HG02588 (cell line): ENCODE results near the gene BAIAP2.

Experiments
- ATAC-seq: cut with Tn5 transposase; IDR thresholded peaks from one replicate; pipeline ENCODE4 v1.9.1; 2021; ENCODE audit warnings: mild to moderate bottlenecking, moderate library complexity; ENCODE audit not compliant: unreplicated experiment

BAIAP2 gene

GRCh38 chr17:81050645-81051625, 16.0 kb downstream of the BAIAP2 start:
- ATAC-seq: no peak

DNA sequence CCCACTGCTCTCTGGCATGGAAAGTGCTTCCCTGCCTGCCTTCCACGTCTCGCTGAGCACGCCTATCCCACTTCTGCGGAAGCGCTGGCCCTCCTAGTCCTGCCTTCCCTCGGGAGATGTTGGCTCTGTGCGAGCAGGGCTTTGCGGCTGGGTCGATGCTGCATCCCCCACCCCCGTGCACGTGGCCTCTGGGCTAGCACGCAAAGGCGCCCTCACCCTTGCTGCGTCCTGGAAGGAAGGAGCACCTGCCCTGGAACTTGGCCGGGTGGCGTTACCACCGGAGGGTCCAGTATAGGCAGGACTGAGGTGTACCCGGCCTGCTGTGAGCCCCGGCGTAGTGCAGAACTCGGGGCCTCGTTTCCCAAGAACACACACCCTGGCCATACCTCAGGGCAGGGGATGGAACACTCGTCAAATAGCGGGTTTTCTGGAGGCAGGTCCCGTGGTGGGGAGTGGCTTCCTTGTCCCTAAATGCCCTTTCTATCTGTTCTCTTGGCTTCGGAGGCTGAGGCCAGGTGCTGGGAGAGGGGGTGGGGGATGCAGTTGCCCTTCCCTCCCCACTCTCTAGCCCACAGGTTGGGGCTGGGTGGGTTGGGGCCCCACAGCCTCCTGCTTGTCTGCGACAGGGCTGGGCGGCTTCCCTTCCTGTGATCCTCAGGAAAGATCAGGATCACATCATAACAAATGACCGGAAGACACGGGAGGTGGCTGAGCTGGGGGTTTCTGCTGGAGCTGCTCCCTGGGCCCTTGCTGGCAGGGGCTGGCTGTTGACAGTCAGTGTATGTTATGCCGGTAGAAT, 17.4 kb downstream of the BAIAP2 start:
- no peak for ATAC-seq

GRCh38 chr17:81053041-81053970, 18.4 kb downstream of the BAIAP2 start:
- no peak for ATAC-seq

DNA sequence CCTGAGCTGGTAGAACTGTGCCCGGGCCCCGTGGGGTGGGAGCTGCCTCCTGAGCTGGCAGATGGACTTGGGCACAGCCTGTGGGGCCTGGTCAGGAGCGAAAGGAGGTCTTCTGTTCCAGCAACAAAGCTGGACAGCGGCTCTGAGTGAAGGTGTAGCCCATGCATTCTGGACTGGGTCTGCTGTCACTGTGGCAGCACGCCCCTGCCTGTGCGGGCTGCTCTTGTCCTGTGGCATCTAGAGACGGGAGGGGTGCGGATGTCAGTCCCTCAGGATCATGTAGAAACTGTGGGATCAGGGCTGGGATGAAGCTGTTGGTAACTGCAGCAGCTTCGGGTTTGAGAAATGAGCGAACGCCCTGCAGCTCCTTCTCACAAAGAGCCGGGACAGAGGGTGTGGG, 19.4 kb downstream of the BAIAP2 start:
- ATAC-seq: no peak

GRCh38 chr17:81054881-81055370, 20.0 kb downstream of the BAIAP2 start:
- ATAC-seq: no peak

DNA sequence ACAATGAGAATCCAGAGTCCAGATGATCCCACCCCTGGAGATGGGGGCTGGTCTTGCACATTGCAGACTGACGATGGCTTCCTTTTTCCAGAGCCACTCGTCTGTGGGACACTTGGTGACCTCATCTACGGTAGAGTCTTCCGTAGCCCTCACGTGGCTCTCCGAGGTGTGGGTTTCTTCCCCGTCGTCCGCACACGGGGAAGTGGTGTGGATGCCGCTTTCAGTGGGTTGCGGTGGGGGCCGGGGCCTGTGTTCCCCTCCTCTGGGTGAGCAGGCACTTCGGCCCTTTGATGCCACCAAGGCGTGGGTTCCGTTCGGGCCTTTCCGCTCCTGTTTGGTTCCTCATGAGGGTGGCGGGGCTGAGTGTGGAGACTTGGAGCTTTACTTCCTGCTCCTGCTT, 21.4 kb downstream of the BAIAP2 start:
- ATAC-seq: no peak

GRCh38 chr17:81057079-81057730, 22.3 kb downstream of the BAIAP2 start:
- ATAC-seq: no peak

GRCh38 chr17:81057777-81058176, 22.8 kb downstream of the BAIAP2 start:
- no peak for ATAC-seq

DNA sequence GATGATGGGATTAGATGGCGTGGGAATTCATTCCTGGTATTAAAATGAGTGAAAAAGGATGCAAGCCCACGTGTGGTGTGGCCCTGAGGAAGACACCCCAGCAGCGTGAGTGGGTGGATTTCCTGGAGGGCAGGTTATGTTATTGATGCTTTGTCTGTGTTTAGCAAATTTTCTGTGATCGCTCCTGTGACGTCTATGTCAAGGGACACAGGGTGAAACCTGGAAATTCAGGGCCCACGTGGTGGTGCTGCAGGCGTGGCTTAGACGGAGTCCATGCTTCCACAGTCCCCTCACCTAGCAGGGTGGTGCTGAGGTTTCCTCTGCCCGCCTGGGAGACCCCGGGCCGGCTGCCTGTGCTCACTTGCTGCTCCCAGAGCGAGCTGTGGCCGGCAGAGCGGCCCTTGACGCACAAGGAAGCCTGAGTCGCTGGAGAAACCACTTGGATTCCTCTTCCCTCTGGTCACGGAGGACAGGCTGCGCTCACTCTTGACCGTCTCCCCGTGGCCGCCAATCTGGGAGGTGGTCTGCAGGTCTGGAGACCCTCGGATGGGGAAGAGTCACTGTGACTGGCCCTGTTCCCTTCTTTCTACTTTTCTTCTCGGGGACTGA, 23.4 kb downstream of the BAIAP2 start:
- no peak for ATAC-seq

DNA sequence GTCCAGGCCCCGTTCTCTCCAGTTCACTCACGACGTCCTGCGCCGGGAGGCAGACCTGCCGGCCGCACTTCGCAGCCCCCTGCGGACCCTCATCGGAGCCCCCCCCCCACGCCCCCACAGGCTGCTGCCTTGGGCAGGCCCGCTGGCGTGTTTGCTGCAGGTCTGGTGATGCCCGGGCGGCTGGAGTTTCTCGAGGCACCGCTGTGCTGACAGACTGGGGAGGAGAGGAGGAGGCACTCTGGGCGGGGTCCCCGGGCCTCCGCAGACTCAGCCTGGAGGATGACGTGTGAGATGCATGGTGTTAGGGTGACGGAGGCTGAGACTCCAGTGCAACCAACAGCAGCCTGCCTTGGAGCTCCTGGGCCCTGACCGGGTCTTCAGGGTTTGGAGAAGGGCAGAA, 24.1 kb downstream of the BAIAP2 start:
- no peak for ATAC-seq

- ATAC-seq: no peak
These were observed 25.5 kb downstream of the BAIAP2 start for GRCh38 chr17:81060416-81060815.

GRCh38 chr17:81061027-81061735, 26.2 kb downstream of the BAIAP2 start:
- no peak for ATAC-seq

DNA sequence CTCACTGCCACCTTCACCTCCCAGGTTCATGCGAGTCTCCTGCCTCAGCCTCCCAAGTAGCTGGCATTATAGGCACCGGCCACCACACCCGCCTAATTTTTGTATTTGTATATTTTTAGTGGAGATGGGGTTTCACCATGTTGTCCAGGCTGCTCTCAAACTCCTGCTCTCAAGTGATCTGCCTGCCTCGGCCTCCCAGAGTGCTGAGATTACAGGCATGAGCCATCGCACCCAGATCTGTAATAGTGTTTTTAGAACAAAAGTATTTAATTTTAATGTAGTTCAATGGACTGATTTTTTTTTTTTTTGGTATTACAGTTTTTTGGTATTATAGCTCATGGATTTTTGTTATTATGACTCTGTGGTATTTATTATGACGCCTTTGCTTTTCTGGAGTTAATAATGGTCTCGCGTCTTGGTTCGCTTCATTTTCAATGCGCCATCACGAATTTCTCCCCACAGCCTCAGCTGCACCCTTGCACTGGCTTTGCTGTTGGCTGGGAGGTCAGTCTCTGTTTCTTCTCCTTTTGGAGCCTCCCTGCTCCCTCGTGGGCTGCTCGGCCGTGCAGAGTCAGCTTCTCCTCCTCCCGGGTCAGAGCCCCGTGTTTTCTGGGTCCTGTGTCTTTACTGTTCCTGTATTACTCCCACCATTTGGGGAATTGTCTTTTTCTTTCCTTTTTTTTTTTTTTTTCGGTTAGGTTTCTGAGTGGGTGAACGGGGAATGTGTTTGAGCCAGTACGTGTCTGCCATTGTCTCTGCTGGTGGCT, 27.2 kb downstream of the BAIAP2 start:
- ATAC-seq: no peak

DNA sequence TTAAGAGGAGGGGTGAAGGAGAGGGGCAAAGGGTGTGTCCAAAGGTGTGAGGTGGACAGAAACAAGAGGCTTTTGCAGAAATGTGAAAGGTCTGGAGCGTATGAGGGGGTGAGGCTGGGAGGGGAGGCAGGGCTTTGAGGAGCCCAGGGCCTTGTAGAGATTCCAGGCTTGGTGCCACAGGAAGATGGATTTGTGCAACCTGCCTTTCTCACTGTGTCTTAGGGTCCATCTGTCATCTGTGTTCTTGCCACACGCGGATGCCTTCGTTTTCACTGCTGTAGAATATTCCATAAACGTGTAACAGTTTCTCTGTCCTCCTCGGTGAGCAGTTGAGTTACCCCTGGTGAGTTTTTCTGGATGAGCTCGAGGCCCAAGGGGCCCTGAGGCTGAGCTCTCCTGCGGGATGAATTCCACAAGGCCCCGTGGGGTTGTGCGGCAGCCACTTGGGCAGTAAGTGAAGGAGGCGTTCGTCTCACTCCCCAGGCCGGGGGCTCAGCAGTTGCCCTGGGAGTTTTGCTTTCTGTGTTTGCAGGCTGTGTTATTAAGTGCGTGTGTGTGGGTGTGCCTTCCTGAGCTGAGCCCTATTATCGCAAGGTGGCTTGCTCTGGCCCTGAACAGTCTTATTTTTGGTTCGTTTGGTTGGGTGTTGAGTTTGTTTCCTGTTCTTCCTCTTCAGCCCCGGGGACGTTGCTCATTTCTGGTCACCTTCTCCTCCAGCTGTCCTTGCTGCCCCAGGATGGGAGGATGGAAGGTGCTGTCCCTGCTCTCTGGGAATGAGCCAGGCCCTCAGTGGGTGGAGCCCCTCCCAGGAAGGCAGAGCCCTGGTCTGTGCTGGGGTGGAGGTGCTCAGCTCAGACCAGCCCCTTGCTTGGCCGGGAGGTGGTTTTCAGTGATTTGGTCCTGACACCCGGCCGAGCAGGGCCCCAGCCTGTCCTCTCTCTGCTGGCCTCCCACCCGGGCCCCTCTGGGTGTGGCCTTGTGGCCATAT, 28.4 kb downstream of the BAIAP2 start:
- ATAC-seq: no peak

DNA sequence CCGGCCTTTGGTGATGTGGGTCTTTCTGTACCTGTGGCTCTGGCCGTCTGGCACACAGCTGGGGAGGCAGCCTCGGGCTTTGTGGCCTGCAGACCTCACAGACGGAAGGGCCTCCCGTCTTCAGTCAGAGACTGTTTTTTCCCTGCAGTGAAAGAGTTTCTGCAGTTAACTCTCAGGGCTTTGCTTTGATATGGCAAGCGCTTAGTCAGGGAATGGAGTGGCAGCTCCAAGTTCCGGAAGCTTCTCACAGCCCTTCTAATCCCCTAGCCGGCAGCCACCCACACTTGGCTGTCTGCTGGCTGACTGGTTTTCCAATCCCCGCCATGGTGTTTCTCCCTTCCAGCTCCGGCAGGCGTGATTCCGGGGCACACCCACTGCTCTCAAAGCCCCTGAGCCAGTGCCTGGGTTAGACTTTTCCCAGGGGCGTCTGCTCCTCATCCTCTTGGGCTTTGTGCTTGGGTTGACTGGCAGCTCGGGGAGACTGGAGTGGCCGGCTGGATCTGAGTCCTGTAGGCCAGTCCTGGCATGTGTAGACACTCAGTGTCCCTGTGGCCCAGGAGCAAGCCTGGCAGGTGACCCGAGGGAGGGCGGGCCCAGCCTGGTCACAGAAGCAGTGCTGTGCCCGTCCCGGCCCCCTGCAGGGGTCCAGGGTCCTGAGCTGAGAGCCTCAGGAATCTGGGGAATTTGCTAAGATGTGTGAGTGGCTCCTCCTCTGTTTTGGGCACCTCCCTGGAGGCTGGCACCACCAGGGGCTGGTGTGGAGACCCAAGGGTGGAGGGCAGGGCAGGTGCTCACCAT, 29.9 kb downstream of the BAIAP2 start:
- ATAC-seq: no peak

DNA sequence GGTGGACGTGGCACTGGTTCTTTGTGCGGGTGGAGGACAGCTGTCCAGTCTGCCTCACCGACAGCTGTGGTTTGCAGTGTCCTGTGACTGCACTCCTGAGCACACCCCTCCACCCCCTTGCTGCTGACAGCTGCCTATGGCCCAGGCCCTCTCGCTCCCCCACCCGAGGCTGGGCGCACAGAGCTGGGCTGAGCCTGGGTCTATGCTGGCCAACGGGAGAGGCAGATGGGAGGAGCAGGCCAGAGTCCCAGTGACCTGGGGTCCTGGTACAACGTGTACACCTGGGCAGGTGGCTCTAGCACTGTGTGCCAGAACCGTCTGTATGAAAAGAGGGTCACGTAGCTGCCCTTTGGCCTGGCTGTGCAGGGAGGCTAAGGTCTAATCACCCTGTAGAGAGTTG, 30.5 kb downstream of the BAIAP2 start:
- no peak for ATAC-seq
